SK-N-SH (cell line): Measurements from ENCODE around the gene PODN. TPM values are rescaled to one million over a fixed set of nuclear protein-coding genes. Genes with fewer than 3 reads are reported as not detected.

Source experiments
- CTCF ChIA-PET: fragments of 300-600, 350-600 bp; formaldehyde crosslinking; extraction: SDS; loops from one replicate; lab custom pipeline; 2021; lab: Yijun Ruan, JAX
- POLR2A ChIA-PET: fragments of 350-600 bp; sonication (Branson Sonifier 250); formaldehyde crosslinking; extraction: SDS; loops from one replicate; lab custom pipeline; 2020; ENCODE audit warnings: antibody characterized with exemption, inconsistent platforms; lab: Yijun Ruan, JAX
- DNase-seq: peaks from one replicate; pipeline ENCODE4 v3.0.0; 2012
- H2AFZ ChIP-seq: fragments of 200-600 bp; sonication (generic); 2 replicates; pipeline ENCODE4 v1.8.1; 2016; ENCODE audit warnings: antibody characterized with exemption, mild to moderate bottlenecking, low read depth
- H3F3A ChIP-seq: fragments of 200-600 bp; sonication (generic); replicated peaks from 2 replicates; pipeline ENCODE3; 2016; ENCODE audit warnings: antibody characterized with exemption, mild to moderate bottlenecking; ENCODE audit not compliant: insufficient read depth
- H3K27ac ChIP-seq, 2 experiments: fragments of 200-500 bp in 1 of 2; fragments of 200-600 bp in 1 of 2; sonication (Bioruptor generic) in 1 of 2; sonication (generic), shearing (Covaris generic) in 1 of 2; 2 replicates each; pipeline versions ENCODE4 v1.5.1 to v1.6.1; 2014 to 2016; ENCODE audit warnings: low read depth in 2 of 2, inconsistent platforms in 1 of 2, low read length in 1 of 2, mild to moderate bottlenecking in 1 of 2, mixed read lengths in 1 of 2
- H3K27me3 ChIP-seq: fragments of 200-600 bp; sonication (generic), shearing (Covaris generic); 2 replicates; pipeline ENCODE4 v1.6.1; 2016; ENCODE audit warnings: mixed run types; ENCODE audit not compliant: insufficient read depth
- H3K36me3 ChIP-seq, 2 experiments: fragments of 200-500 bp in 1 of 2; fragments of 200-600 bp in 1 of 2; sonication (Bioruptor generic) in 1 of 2; sonication (generic) in 1 of 2; replicated peaks in 1 of 2; 2 replicates each; pipeline versions ENCODE3 to v1.5.1; 2014 to 2016; ENCODE audit warnings: low read length in 1 of 2, mild to moderate bottlenecking in 1 of 2; ENCODE audit not compliant: insufficient read depth in 2 of 2, control insufficient read depth in 1 of 2
- H3K4me1 ChIP-seq, 2 experiments: fragments of 200-500 bp in 1 of 2; fragments of 200-600 bp in 1 of 2; sonication (Bioruptor generic) in 1 of 2; sonication (generic), shearing (Covaris generic) in 1 of 2; 2 replicates each; pipeline versions ENCODE4 v1.5.1 to v1.6.1; 2014 to 2016; ENCODE audit warnings: low read depth in 1 of 2, low read length in 1 of 2, mixed run types in 1 of 2; ENCODE audit not compliant: insufficient read depth in 2 of 2, control insufficient read depth in 1 of 2
- H3K4me2 ChIP-seq: fragments of 200-600 bp; sonication (generic), shearing (Covaris generic); 2 replicates; pipeline ENCODE4 v1.6.1; 2017; ENCODE audit warnings: mixed run types
- H3K4me3 ChIP-seq, 2 experiments: fragments of 200-500 bp in 1 of 2; fragments of 200-600 bp in 1 of 2; sonication (Bioruptor generic) in 1 of 2; sonication (generic), shearing (Covaris generic) in 1 of 2; 2 replicates each; pipeline versions ENCODE4 v1.5.1 to v1.8.1; 2014 to 2016; ENCODE audit warnings: low read depth in 2 of 2, inconsistent platforms in 1 of 2, low read length in 1 of 2, mild to moderate bottlenecking in 1 of 2, mixed read lengths in 1 of 2, moderate library complexity in 1 of 2
- H3K79me2 ChIP-seq: fragments of 200-600 bp; sonication (generic); 2 replicates; pipeline ENCODE4 v1.8.1; 2017; ENCODE audit warnings: mild to moderate bottlenecking; ENCODE audit not compliant: insufficient read depth
- H3K9ac ChIP-seq: fragments of 200-600 bp; sonication (generic); 2 replicates; pipeline ENCODE4 v1.6.1; 2017; ENCODE audit warnings: mixed run types
- H3K9me2 ChIP-seq: fragments of 200-600 bp; sonication (generic); 2 replicates; pipeline ENCODE4 v1.6.1; 2017; ENCODE audit warnings: mixed run types
- H3K9me3 ChIP-seq: fragments of 200-600 bp; sonication (generic); 2 replicates; pipeline ENCODE4 v1.6.1; 2017; ENCODE audit warnings: mixed run types, mild to moderate bottlenecking, moderate library complexity
- H4K20me1 ChIP-seq: fragments of 200-600 bp; sonication (generic); 2 replicates; pipeline ENCODE4 v1.6.1; 2017; ENCODE audit warnings: mild to moderate bottlenecking, mixed run types; ENCODE audit not compliant: insufficient read depth
- EP300 ChIP-seq, 2 experiments: IDR thresholded peaks; 2 replicates each; pipeline versions ENCODE4 v1.4.0 to v1.6.1; 2012; ENCODE audit warnings: borderline replicate concordance in 1 of 2, low read depth in 1 of 2, low read length in 1 of 2
- EZH2phosphoT487 ChIP-seq: fragments of 200-600 bp; sonication (generic); IDR thresholded peaks from 2 replicates; pipeline ENCODE4 v1.6.1; 2017; ENCODE audit warnings: low read depth, mixed run types, mild to moderate bottlenecking, antibody characterized with exemption, moderate library complexity, borderline replicate concordance
- FOXM1 ChIP-seq: IDR thresholded peaks from 2 replicates; pipeline ENCODE4 v1.4.0; 2012; ENCODE audit warnings: low read depth, mild to moderate bottlenecking
- GABPA ChIP-seq: IDR thresholded peaks from 2 replicates; pipeline ENCODE4 v1.4.0; 2012; ENCODE audit warnings: low read depth, mild to moderate bottlenecking
- IRF3 ChIP-seq: fragments of 150-350 bp; IDR thresholded peaks from 2 replicates; pipeline ENCODE4 v1.6.1; 2016; ENCODE audit warnings: mild to moderate bottlenecking, low read depth, low read length
- MXI1 ChIP-seq: IDR thresholded peaks from 2 replicates; pipeline ENCODE4 v1.6.1; 2012; ENCODE audit warnings: mild to moderate bottlenecking, low read depth, low read length, improper control_type of control experiment
- NFIC ChIP-seq: IDR thresholded peaks from 2 replicates; pipeline ENCODE4 v1.4.0; 2012; ENCODE audit warnings: borderline replicate concordance
- TAF1 ChIP-seq: IDR thresholded peaks from 2 replicates; pipeline ENCODE4 v1.6.1; 2012; ENCODE audit warnings: low read depth, mild to moderate bottlenecking, low read length, moderate library complexity, borderline replicate concordance
- ZBTB33 ChIP-seq: IDR thresholded peaks from 2 replicates; pipeline ENCODE4 v1.4.0; 2012; ENCODE audit warnings: low read depth, borderline replicate concordance
- WGBS: methylation state at CpG from one replicate; pipeline ENCODE4 v1.1.6; 2017; ENCODE audit warnings: low lambda C conversion rate; 5-methylcytosine and 5-hydroxymethylcytosine counted together
- polyA plus RNA-seq, 3 experiments: library from polyadenylated mRNA; depleted of rRNA; stranded (reverse); fragments of >200 nt; gene quantifications; 2 replicates each; pipeline ENCODE4 v1.2.3, GENCODE V29; 2012

PODN gene
- polyA plus RNA-seq, 1 of the 3 experiments (the other 2 are of a cell fraction) = 2.0 TPM

GRCh38 chr1:53069265-53069662 lies 7.3 kb downstream of the PODN start (continued):
- TF ChIP-seq NFIC (no peak), EP300 (IDR thresholded peaks at IDR 0.05; ENCODE audit: borderline replicate concordance in 1 of 2, low read depth in 1 of 2, low read length in 1 of 2) (no peak), ZBTB33 (no peak)

- WGBS = 94% methylated on average over 15 of the region's 31 CpGs
- no peaks in the 10 kb centered on the region for H3K36me3 ChIP-seq
- no peak overlapping the region for H3K27ac ChIP-seq
- CTCF ChIA-PET = interaction anchor here (1.2 kb wide), 1 partner anchor 9 kb away, joined by 4 read pairs; no protein-coding TSS in a partner anchor
- POLR2A ChIA-PET = no interaction called here
- TF ChIP-seq ZBTB33 (no peak), MXI1 (no peak), IRF3 (no peak), TAF1 (no peak), EZH2phosphoT487 (no peak), FOXM1 (no peak), GABPA (no peak)
- H4K20me1 ChIP-seq = no peaks in the 10 kb centered on the region
- H3K4me2 ChIP-seq = no peak overlapping the region
- no peak overlapping the region for H3K4me3 ChIP-seq
- DNase-seq = peak; percentile 20
- no peak overlapping the region for H3K9ac ChIP-seq
- H3F3A ChIP-seq = no peaks in the 10 kb centered on the region
- no peaks in the 10 kb centered on the region for H3K79me2 ChIP-seq
- H2AFZ ChIP-seq = no peak overlapping the region
- H3K27me3 ChIP-seq = no peaks in the 10 kb centered on the region
- no peaks in the 10 kb centered on the region for H3K9me2 ChIP-seq
- H3K9me3 ChIP-seq = no peaks in the 10 kb centered on the region
- H3K4me1 ChIP-seq = peaks cover 0 to 14% of the 10 kb centered on the region in 2 experiments; a peak in 1 of 4 replicates
Observed at GRCh38 chr1:53069663-53070327, 7.8 kb downstream of the PODN start.
